Activated CD8-positive, alpha-beta memory T cell treated with anti-CD3 and anti-CD28 coated beads, Interleukin-2, amount 50 U/mL, for 1 hour (primary cell): Measurements from ENCODE around the gene CD74.
"Not testable (repeated sequence)": the region's sequence is repeated elsewhere in the genome, so short reads cannot be mapped to it uniquely, and the experiment has no call there.

ENCODE experiments used
- DNase-seq: peaks from one replicate; pipeline ENCODE4 v3.0.0-alpha.2; 2020; ENCODE audit errors: extremely low read depth

The CD74 gene

DNA sequence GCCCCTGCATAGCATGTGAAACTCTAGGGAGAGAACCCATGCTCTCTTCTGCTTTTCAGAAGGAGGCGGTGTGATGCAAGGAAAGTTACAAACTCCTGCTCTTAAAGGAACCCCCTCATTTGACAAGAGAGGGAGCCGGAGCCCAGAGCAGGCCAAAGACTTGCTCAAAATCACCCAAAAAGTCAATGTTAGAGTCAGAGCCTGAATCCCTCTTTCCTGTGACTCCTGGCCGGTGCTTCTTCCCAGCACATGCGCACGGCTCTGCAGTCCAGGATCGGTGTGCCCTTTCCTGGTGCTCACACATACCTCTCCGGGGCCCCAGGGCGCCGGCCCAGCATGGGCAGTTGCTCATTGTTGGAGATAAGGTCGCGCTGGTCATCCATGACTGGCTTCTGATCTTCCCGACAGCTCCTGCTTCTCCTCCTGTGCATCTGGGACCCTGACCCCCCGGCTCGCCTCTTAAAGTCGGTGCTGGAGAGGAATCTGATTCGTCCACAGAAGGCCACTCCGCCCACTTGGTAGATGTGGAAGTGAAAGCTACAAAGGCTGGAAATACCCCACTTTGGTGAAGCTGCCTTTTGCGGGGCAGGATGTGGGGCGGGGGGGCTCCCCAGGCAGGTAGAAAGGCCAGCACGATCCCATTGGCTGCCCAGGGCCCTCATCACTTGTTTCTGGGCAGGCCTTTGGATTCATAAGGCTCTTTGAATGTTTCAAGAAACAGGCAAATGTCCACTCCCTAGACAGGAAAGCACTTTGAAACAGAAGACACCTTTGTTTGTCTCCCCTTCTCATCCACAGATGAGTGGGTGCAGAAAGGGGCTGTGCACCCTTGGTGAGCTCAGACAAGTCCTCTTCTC is at the start of gene CD74:
TSS of gene CD74 (minus strand) at position 592 of the 857 bp plus-strand sequence. CDS start at position 431, 161 bp downstream.
- DNase-seq = peak; percentile 82

- no peak for DNase-seq
These were observed 48.5 kb upstream of the CD74 start for GRCh38 chr5:150461231-150461630.

DNA sequence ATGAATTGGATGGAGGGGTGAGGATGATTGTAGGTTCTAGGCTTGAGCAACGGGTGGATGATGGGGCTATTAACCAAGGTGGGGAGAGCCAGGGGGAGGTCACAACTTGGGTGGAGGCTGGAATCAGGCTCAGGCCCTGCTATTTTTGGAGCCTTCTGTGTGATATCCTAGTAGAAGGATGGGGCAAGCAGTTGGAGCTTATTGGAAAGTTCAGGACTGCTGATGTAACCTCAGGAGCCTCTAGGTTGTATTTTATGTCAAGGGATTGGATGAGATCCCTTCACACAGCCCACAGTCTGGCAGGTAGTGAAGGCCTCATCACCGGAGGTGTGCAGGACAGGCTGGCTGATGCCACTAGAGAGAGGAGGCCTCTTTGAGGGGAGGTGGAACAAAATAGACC is 48.1 kb upstream of the CD74 start:
- DNase-seq = no peak

DNA sequence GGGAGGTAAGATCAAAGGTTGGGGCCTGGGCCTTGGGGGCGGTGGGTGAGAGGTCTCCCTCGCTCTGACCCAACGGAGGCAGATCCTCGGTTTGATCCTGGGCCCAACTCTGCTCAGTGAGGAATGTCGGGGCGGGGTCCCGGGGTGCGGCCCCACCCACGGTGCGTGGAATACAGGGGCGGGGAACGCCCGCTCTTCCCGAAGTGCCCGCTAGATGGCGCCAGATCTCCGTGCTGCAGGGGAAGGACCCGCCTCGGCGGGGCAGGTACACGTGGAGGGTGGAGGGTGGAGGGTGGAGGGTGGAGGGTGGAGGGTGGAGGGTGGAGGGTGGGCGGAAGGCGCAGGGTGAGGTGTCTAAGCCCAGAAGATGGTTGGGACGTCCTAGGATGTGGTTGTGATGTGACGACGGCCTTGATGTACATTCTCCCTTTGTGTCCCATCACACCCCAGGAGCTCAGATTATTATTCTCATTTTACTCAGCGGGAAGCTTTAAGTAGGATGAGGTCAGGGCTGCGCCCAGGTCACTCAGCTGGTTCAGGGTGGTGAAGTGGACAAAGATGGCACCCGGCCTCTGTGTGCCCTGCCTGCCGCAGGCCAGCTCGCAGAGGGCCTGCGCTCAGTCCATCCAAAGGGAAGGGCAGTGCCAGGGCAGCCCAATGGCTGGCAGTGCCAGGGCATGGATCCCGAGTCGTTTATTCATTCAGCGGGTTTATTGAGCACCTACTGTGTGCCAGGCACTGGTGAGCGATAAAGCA is 46.3 kb upstream of the CD74 start:
- peak; percentile 53 for DNase-seq

GRCh38 chr5:150457562-150458240 is 45.0 kb upstream of the CD74 start:
- no peak for DNase-seq

GRCh38 chr5:150457121-150457520 is 44.4 kb upstream of the CD74 start:
- no peak for DNase-seq

DNA sequence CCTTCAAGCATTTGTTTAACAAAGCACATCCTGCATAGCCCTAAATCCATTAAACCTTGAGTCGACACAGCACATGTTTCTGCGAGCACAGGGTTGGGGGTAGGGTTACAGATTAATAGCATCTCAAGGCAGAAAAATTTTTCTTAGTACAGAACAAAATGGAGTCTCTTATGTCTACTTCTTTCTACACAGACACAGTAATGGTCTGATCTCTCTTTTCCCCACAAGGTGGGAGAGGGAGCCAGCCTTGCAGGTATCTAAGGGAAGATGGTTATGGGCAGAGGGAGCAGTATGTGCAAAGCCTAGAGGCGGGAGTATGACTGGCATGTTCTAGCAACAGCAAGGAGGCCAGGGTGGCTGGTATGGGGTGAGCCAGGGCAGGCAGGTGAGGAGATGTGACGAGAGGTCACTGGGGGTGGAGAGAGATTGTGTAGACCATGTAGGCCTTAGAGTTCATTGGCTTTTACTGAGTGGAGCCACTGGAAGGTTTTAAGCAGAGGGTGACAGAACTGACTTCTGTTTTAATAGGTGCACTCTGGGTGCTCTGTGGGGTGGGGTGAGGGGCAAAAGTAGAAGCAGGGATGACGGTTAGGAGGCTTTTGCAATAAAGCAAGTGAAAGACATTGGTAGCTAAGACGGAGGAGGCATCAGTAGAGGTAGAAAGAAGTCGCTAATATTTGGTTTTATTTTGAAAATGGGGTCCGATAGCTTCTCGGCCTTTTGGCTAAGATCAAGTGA is 42.0 kb upstream of the CD74 start:
- DNase-seq = no peak

DNA sequence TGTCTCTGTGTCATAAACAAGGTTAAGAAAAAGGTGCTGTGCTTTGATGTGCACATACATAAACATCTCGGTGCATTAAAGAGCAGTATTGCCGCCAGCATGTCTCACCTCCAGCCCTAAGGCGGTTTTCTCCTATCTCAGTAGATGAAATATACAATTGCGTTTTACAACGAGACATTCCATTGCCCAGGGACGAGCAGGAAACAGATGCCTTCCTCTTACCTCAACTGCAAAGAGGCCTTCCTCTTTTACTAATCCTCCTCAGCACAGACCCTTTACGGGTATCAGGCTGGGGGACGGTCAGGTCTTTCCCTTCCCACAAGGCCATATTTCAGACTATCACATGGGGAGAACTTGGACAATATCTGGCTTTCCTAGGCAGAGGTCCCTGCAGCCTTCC is 41.3 kb upstream of the CD74 start:
- DNase-seq = not testable (repeated sequence)

GRCh38 chr5:150452914-150453313 is 40.2 kb upstream of the CD74 start:
- no peak for DNase-seq

DNA sequence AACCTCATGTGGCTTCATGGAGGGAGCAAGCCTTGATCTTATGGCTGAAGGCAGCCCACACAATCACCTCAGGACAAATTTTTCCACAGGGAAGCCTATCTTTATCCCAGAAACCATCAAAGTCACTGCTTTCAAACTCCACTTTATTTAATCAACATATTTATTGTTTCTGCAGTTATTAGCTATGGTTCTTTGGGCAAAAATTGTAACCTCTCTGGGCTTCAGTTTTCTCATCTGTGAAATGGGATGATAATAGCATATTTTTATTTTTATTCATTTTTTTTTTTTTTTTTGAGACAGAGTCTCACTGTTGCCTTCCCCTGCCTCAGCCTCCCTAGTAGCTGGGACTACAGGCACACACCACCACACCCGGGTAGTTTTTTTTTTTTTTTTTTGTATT is 38.9 kb upstream of the CD74 start:
- no peak for DNase-seq

- peak; percentile 91 for DNase-seq
These were observed 37.0 kb upstream of the CD74 start, which contains the start of gene RPS14 for GRCh38 chr5:150449517-150450339. Gene RPS14 (minus strand): TSS chr5:150449739. CDS start chr5:150447733, 2,006 bp downstream.

- no peak for DNase-seq
These were observed 36.3 kb upstream of the CD74 start for GRCh38 chr5:150448952-150449516.

GRCh38 chr5:150448334-150448733 is 35.6 kb upstream of the CD74 start:
- DNase-seq = no peak

DNA sequence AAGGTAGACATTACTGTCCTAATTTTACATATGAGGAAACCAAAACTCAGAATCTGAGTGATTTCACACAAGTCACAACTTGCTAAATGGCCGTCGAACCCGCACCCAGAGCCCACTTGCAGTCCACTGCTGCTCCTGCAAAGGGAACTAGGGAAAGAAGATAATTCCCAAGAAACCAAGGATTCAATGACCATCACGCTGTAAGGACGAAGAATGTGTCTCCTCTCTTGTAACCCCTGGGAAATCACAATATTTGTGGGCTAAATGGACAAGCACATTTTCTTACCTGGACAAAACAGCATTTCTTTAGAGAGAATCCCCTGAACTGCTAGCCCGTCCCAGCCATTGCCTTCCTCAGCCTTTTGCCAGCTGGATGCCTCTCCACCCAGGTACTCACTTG is 34.5 kb upstream of the CD74 start:
- DNase-seq = no peak

- no peak for DNase-seq
These were observed 33.9 kb upstream of the CD74 start for GRCh38 chr5:150446583-150446982.

GRCh38 chr5:150446088-150446487 is 33.4 kb upstream of the CD74 start:
- DNase-seq = no peak

GRCh38 chr5:150444770-150445169 is 32.1 kb upstream of the CD74 start:
- DNase-seq = no peak

DNA sequence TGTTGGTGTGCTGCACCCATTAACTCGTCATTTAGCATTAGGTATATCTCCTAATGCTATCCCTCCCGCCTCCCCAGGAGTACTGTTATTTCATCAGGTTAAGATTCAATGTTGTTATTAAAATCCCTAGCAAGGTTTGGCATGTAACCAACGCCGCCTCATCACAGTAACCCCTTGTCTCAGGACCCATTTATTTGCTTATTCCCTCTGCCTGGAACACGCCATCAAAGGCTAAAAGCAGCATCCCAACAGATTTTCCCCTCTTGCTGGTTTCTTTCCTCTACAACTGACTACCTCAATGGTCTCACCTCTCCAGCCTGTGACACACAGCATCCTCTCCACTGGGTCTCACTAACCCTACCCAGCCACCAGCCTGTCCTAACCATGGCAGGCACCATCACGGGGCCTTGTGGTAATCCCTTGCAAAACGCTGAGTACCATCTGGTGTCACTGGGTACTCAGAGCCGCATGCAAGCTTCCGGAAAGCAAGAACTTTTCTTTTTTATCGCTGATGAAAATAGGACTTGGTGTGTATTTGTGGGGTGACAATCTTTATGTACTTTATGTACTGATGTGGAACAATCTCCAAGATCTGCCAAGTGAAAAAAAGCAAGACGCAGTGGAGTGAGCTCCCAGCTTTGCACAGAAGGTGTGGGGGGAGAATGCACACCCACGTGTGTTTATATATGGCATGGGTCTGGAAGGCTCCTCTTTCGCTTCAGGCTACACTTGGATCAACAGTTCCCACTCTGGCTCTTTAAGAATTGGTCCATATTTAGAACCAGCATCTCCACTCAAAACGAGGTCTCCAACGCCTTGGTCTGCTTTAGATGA is 30.7 kb upstream of the CD74 start:
- no peak for DNase-seq

GRCh38 chr5:150442699-150443080 is 30.0 kb upstream of the CD74 start:
- no peak for DNase-seq
